OCI-M2 (cell line): ENCODE results near the gene LRP2.
A peak's percentile ranks its signal among the peaks of the same experiment; 100 is the strongest.

Experiments used
- DNase-seq: peaks from one replicate; lab custom pipeline; 2025; ENCODE audit not compliant: unreplicated experiment; lab: John Stamatoyannopoulos, UW

Gene LRP2

DNA sequence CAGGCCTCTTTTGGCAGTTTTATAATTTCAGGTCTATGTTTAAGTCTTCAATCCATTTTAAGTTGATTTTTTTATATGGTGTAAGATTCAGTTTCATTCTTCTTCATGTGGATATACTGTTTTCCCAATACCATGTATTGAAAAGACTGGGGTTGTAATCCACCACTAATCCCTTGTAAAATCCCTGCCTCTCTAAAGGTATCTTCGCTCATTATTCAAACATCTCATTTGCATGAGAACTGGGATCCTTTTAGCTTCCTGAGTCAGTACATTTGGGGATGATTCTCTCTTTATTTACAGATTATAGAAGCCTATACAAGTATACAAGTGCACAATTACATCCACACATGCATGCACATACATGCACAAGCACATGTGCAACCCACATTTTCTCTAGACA, 267.7 kb downstream of the LRP2 start:
- DNase-seq: no peak

DNA sequence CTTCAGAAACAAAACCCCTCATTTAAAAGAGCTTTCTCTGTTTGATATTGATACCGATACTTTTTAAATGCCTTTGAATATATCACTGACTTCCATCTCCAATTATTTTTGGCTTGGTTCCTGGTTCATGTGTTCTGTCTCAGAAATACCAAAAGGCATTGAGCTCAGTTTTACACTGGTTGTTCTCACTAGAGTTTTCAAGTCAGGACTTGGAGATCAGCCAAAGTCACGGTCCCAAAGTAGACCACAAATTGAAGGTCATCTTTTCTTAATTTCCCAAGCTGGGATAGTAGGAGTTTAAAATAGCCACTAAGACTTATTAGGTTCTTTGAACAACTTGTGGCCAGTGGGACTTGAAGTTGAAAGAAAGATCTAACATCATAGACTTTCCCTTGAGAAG, 268.8 kb downstream of the LRP2 start:
- DNase-seq: no peak

DNA sequence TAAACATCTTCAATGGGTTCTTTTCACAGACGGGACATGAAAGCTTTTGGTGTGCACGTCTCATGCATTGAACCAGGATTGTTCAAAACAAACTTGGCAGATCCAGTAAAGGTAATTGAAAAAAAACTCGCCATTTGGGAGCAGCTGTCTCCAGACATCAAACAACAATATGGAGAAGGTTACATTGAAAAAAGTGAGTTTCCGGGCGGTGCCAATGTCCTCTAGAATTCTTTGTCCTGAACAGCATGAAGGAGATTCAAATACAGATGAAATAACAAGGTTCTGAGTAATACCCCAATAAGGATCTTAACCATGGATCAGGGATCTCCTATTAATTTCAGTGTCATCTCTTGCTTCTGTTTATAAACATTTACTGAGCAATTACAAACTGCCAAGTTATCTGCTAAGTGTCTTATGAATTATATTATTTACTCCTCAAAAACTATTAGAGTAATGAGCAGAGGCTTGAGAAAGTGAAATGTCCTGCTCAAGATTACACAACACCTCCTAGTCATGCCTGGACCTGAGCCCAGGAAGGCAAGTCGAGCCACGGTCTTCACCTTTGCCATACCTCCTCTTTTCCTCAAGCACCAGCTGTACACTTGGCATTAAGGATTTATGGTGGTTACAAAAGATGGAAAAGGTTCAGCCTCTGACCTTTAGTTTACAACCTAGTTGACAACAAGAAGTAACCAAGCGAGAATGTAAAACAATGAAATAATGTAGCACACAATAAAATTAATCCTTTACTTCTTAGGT, 270.4 kb downstream of the LRP2 start:
- DNase-seq: no peak

DNA sequence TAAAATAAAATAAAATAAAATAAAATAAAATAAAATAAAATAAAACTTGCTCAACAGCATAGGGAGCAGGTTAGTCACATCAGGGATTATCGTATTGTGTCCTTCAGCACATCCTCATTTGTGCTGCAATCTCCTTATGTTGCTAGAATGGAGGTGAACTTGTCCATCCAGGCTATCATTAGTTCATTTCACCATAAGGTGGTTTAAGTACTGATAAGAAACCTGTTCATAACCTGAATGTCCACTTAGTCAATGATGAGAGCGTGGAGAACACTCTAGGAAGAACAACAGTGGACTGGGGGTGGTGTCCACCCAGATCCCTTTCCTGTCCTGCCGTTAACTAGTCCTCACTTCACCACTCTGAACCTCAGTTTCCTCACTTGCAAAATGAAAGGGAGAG, 271.1 kb downstream of the LRP2 start:
- DNase-seq: no peak

DNA sequence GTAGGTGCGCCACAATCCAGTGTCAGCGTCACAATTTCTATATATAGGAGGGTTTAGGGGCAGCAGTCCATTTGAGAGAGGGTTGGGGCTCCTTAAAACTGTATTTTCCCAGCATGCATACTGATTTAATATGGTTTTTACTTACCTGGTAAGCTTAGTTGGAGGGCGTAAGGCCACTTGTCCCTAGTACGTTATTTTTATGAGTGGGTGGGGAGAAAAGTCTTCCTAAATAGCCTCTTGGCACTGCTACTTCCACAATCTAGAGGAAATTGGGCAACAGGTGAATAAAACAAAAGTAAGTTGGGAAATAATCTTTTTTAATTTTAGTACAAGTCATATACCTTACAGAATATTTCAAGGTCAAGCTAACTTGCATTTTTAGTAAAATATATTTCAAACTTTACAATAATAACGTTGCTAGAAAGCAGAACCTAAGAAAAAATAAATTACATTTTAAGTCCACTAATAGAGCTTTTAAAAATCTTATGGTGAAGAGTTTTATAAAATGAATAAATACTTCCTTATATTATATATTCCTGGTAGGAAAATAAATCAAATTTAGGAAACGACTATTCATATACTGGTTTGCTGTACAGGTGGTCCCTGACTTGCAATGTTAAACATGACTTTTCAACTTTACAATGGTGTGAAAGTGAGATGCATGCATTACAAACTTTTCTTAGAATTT, 272.1 kb downstream of the LRP2 start:
- DNase-seq: no peak

DNA sequence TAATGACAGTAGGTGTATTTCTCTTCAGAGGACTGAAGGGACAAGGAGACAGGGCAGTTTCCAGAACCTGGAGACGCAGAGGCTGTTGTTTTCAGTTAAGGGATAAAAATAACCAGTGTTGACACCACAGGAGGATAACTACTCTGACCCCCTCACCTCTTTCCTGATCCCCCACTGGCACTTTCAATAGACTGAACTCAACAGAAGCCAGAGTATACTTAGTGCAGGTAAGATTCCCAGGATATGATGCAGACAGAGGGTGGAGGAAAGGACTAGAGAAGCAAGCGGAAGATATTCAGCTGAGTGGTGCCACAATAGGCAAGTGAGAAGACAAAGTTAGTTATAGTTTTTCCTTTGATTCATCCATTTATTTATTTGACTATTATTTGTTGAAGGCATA, 273.2 kb downstream of the LRP2 start:
- no peak for DNase-seq

DNA sequence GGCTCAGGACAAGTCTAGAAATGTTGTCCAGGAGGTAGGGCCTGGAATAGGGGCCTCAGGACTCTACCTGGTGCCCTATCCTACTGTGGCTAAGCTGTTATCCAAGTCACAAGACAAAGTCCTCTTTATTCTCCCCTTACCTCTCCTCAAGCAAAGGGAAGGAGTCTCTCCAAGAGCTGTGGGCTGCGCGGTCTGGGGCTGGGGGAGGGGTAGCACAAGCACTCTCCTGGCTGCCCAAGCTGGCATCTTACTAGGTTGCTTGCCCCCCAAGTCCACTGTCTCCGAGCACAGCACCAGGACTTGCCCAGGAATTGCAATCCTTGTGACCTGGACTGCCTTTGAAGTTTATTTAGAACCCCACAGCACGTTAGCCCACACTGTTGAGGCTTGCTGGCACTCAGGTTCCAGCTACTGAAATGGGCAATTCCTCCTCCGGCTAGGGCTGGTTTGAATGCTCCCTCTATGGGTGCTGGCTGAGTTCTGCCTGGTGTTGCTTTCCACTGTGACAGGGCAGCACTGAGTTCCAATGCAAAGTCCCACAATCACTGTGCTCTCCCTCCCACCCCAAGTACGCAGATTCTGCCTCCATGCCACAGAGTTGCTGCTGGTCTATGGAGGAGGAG, 274.5 kb downstream of the LRP2 start:
- DNase-seq: no peak

DNA sequence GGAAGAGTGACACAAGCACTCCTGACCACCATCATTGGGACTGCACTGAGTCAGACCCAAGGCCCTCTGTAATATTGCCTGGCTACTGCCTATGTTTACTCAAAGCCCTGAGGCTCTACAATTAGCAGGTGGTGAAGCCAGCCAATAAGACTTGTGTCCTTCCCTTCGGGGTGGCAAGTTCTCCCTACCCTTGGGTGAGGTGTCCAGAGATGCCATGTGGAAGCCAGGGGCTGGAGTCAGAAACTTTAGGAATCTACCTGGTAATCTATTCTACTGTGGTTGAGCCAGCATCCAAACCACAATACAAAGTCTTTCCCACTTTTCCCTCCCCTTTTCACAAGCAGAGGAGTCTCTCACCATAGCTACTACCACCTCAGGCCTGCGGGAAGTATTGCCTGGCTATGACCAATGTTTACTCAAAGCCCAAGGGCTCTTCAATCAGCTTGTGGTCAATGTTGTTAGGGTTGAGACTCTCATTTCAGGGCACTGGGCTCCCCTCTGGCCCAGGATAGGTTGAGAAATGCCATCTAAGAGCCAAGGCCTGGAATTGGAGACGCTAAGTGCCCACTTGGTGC, 275.4 kb downstream of the LRP2 start:
- no peak for DNase-seq

DNA sequence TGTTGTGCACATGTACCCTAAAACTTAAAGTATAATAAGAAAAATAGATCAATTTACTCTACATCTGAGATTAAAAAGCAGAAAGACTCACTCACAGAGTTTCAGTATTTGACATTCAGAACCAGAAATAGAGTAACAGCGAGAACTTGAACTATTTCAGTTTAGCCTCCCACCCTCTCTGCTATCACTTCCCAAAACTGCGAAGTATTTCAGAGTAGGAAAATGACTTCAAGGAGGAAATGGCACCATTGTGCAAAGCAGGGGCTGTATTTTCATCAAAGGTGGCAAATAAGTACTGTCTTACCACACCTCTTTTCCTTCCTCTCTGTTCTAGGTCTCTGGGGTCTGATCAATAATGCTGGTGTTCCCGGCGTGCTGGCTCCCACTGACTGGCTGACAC, 279.3 kb downstream of the LRP2 start:
- DNase-seq: no peak

DNA sequence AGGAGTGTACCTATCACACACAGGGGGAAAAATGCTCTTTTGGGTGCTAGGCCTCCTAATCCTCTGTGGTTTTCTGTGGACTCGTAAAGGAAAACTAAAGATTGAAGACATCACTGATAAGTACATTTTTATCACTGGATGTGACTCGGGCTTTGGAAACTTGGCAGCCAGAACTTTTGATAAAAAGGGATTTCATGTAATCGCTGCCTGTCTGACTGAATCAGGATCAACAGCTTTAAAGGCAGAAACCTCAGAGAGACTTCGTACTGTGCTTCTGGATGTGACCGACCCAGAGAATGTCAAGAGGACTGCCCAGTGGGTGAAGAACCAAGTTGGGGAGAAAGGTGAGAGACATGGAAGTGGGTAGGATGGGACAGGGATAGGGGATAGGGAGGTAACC, 280.8 kb downstream of the LRP2 start:
- DNase-seq: no peak

DNA sequence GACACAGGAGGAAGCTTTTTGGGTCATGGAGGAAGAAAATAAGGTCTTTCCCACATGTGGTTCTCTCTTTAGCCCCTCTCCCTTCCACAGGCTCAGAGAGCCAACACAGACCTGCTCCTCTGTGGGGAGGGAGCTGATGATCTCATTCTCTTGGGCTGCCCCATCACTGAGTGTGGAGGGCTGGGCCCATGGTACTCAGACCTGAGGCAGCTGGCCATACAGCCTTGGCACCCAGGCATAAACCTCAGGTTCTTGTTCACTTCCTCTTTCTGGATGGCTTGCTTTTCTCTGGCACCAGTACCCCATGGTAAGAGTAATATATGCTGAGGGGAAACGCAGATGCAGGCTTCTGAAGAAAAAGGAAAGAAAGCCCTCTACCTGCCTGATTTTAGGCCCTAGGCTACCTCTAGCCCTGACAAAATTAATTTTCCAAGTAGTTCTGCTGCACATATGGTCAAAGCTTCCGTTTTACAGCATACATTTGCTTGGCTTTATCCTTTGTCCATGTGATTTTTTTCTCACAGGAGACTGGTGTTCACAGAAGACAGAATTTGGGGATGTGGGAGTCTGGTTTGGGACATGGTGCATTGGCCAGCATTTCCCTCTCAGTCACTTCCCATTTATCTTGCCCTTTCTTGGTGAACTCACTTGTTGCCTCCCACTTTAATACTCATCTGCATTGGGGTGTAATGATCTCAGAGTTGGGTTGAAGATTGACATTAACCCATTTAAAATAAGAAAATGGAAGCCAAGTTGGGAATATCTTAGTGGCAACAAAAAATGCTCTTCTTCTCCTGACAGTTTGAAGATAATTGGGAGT, 281.9 kb downstream of the LRP2 start:
- no peak for DNase-seq

DNA sequence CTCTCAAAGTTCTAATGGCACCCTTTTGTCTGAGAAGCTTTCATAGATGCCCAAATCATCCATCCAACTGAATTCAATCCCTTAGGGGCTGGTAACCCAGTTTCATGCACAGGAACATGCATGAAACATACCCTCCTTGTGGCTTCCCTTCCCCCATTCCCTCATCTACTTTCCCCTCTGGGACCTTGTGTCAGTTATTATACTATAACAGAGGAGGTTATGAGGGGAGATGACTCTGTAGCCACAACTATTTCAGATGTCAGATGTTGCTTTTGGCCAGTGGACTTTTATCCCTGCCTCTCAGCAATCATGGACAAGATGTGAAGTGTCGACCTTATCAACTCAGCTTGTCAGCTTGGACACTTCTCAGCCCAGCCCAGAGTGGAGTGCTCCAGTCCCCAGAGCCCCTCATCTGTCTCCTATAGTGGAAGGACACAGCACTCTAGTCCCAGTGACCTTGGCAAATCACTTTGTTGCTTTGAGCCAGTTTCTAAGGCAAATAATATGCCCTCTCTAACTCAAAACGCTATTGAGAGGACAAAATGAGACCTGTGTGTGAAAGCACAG, 284.6 kb downstream of the LRP2 start:
- DNase-seq: peak; percentile 19
